Panc1 (cell line): Measurements from ENCODE around the gene RENBP. TPM values are rescaled to one million over a fixed set of nuclear protein-coding genes. Genes with fewer than 3 reads are reported as not detected.

ENCODE experiments used
- ATAC-seq: fragments of 200-7000 bp; cut with Tn5 transposase; 2 replicates; pipeline ENCODE4 v1.9.1; 2020; ENCODE audit warnings: mild to moderate bottlenecking, moderate library complexity
- BruUV-seq: library from RNA; stranded (reverse); fragments of 400-500 nt; replicated peaks from 2 replicates; lab custom pipeline; 2021; lab: Mats Ljungman, UMichigan
- CTCF ChIA-PET: fragments of 300-600 bp; sonication (Branson Sonifier 250); formaldehyde crosslinking; loops from one replicate; lab custom pipeline; 2022; ENCODE audit warnings: antibody characterized with exemption; lab: Charles Lee
- POLR2A ChIA-PET: fragments of 300-600 bp; sonication (Branson Sonifier 250); formaldehyde crosslinking; loops from one replicate; lab custom pipeline; 2022; ENCODE audit warnings: antibody characterized with exemption; lab: Charles Lee
- DNase-seq: peaks from one replicate; pipeline ENCODE4 v3.0.0-alpha.2; 2010; ENCODE audit warnings: low read depth, low spot score
- H3K27ac ChIP-seq: 2 replicates; pipeline ENCODE4 v1.5.1; 2011; ENCODE audit warnings: mild to moderate bottlenecking, low read length, inconsistent platforms
- H3K27me3 ChIP-seq: fragments of 200-500 bp; sonication (Bioruptor generic); 2 replicates; pipeline ENCODE4 v1.6.0; 2014; ENCODE audit warnings: low read length, inconsistent platforms; ENCODE audit not compliant: control insufficient read depth, insufficient read depth
- H3K36me3 ChIP-seq: fragments of 200-500 bp; sonication (Bioruptor generic); 2 replicates; pipeline ENCODE4 v1.5.1; 2014; ENCODE audit warnings: inconsistent platforms, mild to moderate bottlenecking, low read length, moderate library complexity; ENCODE audit not compliant: control insufficient read depth, insufficient read depth
- H3K4me1 ChIP-seq: 2 replicates; pipeline ENCODE4 v1.5.1; 2011; ENCODE audit warnings: inconsistent platforms, mild to moderate bottlenecking, low read length, moderate library complexity; ENCODE audit not compliant: control insufficient read depth, insufficient read depth
- H3K4me3 ChIP-seq, 2 experiments: 2 replicates each; pipeline ENCODE4 v1.5.1; 2011 to 2012; ENCODE audit warnings: low read depth in 2 of 2, low read length in 2 of 2, mild to moderate bottlenecking in 2 of 2, inconsistent platforms in 1 of 2, moderate library complexity in 1 of 2
- H3K9me3 ChIP-seq: fragments of 200-500 bp; sonication (Bioruptor generic); 2 replicates; pipeline ENCODE4 v1.5.1; 2014; ENCODE audit warnings: low read depth, mild to moderate bottlenecking, inconsistent platforms, low read length, moderate library complexity; ENCODE audit not compliant: control insufficient read depth, insufficient read depth
- POLR2AphosphoS5 ChIP-seq: IDR thresholded peaks from 2 replicates; pipeline ENCODE4 v1.6.1; 2012; ENCODE audit warnings: mild to moderate bottlenecking, low read depth, low read length, moderate library complexity
- SIN3A ChIP-seq: IDR thresholded peaks from 2 replicates; pipeline ENCODE4 v1.6.1; 2012; ENCODE audit warnings: low read depth, mild to moderate bottlenecking, low read length, moderate library complexity, borderline replicate concordance; ENCODE audit not compliant: insufficient read depth
- TCF7L2 ChIP-seq: IDR thresholded peaks from 2 replicates; pipeline ENCODE4 v1.6.1; 2011; ENCODE audit warnings: mild to moderate bottlenecking, low read depth, low read length, inconsistent platforms
- in situ Hi-C: cut with HindIII; loops from 2 replicates; pipeline ENCODE4 v1.10.0; 2016; ENCODE audit warnings: low sequenced_read_pairs, low pct_unique_long_range_greater_than_20kb
- intact Hi-C: fragments of 100-400 bp; cut with micrococcal nuclease; formaldehyde crosslinking; loops from one replicate; pipeline ENCODE4 v1.10.0; 2022; ENCODE audit not compliant: unreplicated experiment
- total RNA-seq: library from RNA; stranded (reverse); gene quantifications from one replicate; pipeline ENCODE4 v1.2.1, GENCODE V29; 2021; ENCODE audit not compliant: unreplicated experiment
- TF ChIP-seq, protein P1 (sequence below), 2 experiments: IDR thresholded peaks; 2 replicates each; pipeline ENCODE4 v1.6.1; 2011 to 2012; ENCODE audit warnings: low read depth in 2 of 2, control low read depth in 1 of 2, low read length in 1 of 2, mild to moderate bottlenecking in 1 of 2, moderate library complexity in 1 of 2; ENCODE audit not compliant: insufficient read depth in 1 of 2
- TF ChIP-seq, protein P2 (sequence below): fragments of 450-650 bp; IDR thresholded peaks from 2 replicates; pipeline ENCODE4 v1.5.1; 2017; ENCODE audit warnings: mild to moderate bottlenecking

The RENBP gene
- total RNA-seq, 1 experiment from 2014 or later = 0.62 TPM

GRCh38 chrX:153969125-153969903 lies 24.9 kb upstream of the RENBP start:
- no TSS peak for BruUV-seq
- POLR2A ChIA-PET = no interaction called here
- Histone ChIP-seq H3K27ac (peak overlapping the region; percentile 90), H3K4me3 (peak overlapping the region; percentile 95 to 98), H3K4me1 (peaks cover 38% of the 10 kb centered on the region), H3K27me3 (no peaks in the 10 kb centered on the region), H3K9me3 (no peaks in the 10 kb centered on the region), H3K36me3 (no peaks in the 10 kb centered on the region; the same call in 1 of the 2 replicates)
- ATAC-seq = no peak
- in situ Hi-C loops = no loop called here
- intact Hi-C loops = no loop called here
- no peak for DNase-seq
- TF ChIP-seq, protein P1, sequence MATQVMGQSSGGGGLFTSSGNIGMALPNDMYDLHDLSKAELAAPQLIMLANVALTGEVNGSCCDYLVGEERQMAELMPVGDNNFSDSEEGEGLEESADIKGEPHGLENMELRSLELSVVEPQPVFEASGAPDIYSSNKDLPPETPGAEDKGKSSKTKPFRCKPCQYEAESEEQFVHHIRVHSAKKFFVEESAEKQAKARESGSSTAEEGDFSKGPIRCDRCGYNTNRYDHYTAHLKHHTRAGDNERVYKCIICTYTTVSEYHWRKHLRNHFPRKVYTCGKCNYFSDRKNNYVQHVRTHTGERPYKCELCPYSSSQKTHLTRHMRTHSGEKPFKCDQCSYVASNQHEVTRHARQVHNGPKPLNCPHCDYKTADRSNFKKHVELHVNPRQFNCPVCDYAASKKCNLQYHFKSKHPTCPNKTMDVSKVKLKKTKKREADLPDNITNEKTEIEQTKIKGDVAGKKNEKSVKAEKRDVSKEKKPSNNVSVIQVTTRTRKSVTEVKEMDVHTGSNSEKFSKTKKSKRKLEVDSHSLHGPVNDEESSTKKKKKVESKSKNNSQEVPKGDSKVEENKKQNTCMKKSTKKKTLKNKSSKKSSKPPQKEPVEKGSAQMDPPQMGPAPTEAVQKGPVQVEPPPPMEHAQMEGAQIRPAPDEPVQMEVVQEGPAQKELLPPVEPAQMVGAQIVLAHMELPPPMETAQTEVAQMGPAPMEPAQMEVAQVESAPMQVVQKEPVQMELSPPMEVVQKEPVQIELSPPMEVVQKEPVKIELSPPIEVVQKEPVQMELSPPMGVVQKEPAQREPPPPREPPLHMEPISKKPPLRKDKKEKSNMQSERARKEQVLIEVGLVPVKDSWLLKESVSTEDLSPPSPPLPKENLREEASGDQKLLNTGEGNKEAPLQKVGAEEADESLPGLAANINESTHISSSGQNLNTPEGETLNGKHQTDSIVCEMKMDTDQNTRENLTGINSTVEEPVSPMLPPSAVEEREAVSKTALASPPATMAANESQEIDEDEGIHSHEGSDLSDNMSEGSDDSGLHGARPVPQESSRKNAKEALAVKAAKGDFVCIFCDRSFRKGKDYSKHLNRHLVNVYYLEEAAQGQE (IDR thresholded peaks at IDR 0.05; ENCODE audit: insufficient read depth in 1 of 2, low read depth in 2 of 2, low read length in 1 of 2) = no peak
- TF ChIP-seq POLR2AphosphoS5 (no peak), SIN3A (no peak), TCF7L2 (no peak)
- TF ChIP-seq, protein P2, sequence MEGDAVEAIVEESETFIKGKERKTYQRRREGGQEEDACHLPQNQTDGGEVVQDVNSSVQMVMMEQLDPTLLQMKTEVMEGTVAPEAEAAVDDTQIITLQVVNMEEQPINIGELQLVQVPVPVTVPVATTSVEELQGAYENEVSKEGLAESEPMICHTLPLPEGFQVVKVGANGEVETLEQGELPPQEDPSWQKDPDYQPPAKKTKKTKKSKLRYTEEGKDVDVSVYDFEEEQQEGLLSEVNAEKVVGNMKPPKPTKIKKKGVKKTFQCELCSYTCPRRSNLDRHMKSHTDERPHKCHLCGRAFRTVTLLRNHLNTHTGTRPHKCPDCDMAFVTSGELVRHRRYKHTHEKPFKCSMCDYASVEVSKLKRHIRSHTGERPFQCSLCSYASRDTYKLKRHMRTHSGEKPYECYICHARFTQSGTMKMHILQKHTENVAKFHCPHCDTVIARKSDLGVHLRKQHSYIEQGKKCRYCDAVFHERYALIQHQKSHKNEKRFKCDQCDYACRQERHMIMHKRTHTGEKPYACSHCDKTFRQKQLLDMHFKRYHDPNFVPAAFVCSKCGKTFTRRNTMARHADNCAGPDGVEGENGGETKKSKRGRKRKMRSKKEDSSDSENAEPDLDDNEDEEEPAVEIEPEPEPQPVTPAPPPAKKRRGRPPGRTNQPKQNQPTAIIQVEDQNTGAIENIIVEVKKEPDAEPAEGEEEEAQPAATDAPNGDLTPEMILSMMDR = no peak
- CTCF ChIA-PET = interaction anchor here (0.5 kb wide), 1 partner anchor 335 kb away, joined by 3 read pairs; no protein-coding TSS in a partner anchor

DNA sequence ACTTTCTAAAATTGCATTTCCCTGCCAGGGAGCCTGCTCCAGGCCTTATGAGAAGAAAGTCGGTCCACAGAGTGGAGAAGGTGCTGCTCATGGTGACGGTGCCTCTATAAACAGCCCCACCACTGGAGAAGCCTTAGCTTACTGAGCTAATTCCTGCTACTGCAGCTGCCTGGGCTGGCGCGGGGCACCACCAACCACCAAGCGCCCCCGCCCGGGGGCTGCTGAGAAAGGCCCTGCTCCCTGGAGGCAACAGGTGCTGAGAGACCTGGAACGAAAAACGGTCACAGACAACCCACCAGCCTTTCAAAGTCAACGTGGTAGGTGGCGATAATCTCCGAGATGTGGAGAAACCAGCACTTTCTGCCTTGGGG lies 24.3 kb upstream of the RENBP start:
- Histone ChIP-seq H3K9me3 (no peaks in the 10 kb centered on the region), H3K4me3 (peak overlapping the region; percentile 95 to 98), H3K4me1 (peaks cover 32% of the 10 kb centered on the region), H3K27me3 (no peaks in the 10 kb centered on the region), H3K27ac (peak overlapping the region; percentile 90), H3K36me3 (no peaks in the 10 kb centered on the region; the same call in 1 of the 2 replicates)
- ChIA-PET POLR2A (no interaction called here), CTCF (no interaction called here)
- no TSS peak for BruUV-seq
- TF ChIP-seq, protein P1 (IDR thresholded peaks at IDR 0.05; ENCODE audit: insufficient read depth in 1 of 2, low read depth in 2 of 2, low read length in 1 of 2) = no peak
- TF ChIP-seq POLR2AphosphoS5 (no peak), TCF7L2 (no peak), SIN3A (no peak)
- TF ChIP-seq, protein P2 = no peak
- intact Hi-C loops (no loop called here), in situ Hi-C loops (no loop called here)
- ATAC-seq (no peak), DNase-seq (no peak)
